Activated CD4-positive, CD25-positive, alpha-beta regulatory T cell (primary cell): ENCODE measurements around the gene ALKAL2.
"Not testable (repeated sequence)": the region's sequence is repeated elsewhere in the genome, so short reads cannot be mapped to it uniquely, and the experiment has no call there.

Source experiments
- DNase-seq, 4 experiments: peaks; one replicate each; lab custom pipeline; 2025; lab: John Stamatoyannopoulos, UW

The ALKAL2 gene

DNA sequence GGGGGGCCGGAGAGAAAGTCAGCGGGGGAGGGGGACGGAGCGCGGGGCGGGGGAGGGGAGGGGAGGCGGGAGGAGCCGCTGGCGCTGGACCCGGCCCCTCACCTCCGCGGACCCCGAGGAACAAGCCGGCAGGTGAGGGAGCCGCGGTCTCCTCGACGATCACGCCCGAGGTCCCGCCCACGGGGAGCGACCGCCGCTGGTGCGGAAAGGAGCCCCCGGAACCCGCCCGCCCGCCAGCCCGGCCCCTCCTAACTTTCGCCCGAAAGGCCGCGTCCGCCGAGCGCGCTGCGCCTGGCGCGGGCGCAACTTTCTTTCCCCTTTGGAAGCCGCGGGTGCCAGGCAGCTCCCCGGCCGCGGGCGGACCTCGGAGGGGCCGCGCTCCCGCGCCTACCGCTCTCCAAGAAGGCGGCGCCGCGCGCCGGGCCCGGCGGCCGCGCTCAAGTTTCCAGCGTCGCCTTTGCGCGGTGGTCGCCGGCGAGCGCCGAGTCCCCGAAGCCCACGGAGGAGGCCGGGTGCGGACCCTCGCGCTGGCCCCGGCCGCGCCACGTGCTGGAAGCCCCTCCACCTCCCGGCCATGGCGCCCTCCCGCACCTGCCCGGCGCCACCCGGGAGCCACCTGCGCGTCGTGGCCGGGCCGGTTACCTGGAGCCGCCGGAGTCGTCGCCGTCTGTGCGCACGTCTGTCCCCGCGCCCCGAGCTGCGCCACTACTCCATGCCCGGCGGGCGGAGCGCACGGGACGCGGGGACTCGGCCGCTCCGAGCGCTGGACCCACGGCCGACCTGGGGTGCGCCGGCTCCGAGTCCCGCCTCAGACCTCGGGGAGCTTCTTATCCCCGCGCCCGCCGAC is at the start of gene ALKAL2:
ALKAL2 (minus strand) TSS at position 181 of the 847 bp plus-strand sequence. CDS start 256 bp downstream, outside the sequence.
- DNase-seq: no peak

- not testable (repeated sequence) for DNase-seq
These were observed 49.1 kb upstream of the ALKAL2 start for GRCh38 chr2:336949-337348.

DNA sequence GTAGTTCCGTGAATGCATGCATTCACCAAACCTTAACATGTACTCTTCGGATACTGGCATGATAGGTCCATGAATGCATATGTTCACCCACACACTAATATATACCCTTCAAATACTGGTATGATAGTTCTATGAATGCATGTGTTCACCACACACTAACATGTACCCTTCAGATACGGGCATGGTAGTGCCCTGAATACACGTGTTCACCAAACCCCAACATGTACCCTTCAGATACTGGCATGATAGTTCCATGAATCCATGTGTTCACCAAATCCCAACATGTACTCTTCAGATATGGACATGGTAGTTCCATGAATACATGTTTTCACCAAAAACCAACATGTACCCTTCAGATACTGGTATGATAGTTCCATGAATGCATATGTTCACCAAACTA is 48.5 kb upstream of the ALKAL2 start:
- no peak for DNase-seq

- DNase-seq: no peak
These were observed 44.7 kb upstream of the ALKAL2 start for GRCh38 chr2:332592-332991.

GRCh38 chr2:328761-329160 is 40.9 kb upstream of the ALKAL2 start:
- no peak for DNase-seq

GRCh38 chr2:323035-323434 is 35.1 kb upstream of the ALKAL2 start:
- DNase-seq: no peak

DNA sequence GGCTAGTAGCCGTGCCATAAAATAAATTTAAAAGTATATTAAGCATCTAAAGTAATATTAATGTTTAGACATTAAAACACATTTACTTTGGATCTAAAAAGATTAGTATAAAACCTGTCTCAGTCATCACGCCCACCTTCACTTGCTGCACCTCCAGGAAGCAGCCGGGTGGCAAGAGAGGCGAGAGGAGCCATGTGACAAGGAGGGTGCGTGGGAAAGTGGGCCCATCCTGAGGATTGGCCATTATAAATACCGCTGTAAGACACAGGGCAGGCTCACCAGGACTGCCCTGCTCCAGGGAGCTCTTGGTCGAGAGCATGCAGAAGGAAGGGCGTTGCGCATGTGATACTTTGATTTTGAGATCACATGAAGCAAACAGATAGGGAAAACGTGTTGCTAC is 34.4 kb upstream of the ALKAL2 start:
- no peak for DNase-seq

GRCh38 chr2:320561-320960 is 32.7 kb upstream of the ALKAL2 start:
- no peak for DNase-seq

- DNase-seq: no peak
These were observed 31.2 kb upstream of the ALKAL2 start for GRCh38 chr2:319059-319600.

DNA sequence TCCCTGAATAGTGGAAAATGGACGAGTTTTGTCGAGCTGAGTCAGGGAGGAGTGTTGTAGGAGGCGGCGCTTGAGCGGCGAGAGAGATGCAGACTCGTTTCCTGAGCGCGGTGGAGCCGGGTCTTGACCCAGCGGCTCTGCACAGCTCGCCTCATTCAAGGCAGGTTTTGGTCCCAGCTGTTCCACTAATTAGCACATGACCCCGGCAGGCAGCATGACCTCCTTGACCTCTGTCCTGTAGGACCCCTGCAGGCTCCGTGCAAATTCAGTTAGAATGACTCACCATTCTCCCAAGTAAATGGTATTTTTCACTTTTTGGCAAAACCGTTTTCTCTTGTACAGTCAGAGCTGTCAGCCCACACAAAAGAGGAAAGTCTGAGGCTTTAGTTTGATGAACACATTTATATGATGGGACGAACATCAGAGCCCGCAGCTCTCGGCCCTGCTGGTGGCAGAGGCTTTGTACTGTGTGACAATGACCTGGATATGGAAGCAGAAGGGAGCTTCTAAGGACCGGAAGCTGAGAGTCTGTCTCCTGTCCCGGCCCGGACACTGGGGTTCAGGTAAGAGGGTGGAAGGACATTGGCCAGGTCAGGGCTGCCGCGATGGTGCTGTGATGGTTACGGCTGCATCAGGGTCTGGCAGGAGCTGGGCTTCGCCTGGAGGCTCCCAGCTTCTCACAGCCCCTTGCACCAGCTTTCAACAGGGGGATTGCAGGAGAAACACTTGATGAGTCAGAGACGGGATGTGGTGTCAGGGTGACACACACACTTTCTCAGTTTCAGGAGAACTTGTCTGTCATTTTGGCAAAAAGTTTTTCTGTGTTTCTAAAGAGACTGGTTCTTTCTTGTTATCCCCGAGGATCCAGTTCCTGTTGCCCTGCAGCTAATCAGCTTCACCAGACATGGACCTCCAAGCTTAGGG is 29.9 kb upstream of the ALKAL2 start:
- no peak for DNase-seq

- DNase-seq: no peak
These were observed 28.5 kb upstream of the ALKAL2 start for GRCh38 chr2:316381-316780.

DNA sequence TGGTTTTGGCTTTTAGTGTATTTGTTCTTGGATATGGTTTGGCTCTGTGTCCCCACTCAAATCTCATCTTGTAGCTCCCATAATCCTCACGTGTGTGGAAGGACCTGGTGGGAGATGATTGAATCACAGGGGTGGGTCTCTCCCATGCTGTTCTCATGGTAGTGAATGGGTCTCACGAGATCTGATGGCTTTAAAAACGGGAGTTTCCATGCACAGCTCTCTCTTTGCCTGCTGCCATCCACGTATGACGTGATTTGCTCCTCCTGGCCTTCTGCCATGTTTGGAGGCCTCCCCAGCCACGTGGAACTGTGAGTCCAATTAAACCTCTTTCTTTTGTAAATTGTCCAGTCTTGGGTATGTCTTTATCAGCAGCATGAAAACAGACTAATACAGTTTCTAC is 28.0 kb upstream of the ALKAL2 start:
- not testable (repeated sequence) for DNase-seq

GRCh38 chr2:314561-315336 is 26.9 kb upstream of the ALKAL2 start:
- no peak for DNase-seq

DNA sequence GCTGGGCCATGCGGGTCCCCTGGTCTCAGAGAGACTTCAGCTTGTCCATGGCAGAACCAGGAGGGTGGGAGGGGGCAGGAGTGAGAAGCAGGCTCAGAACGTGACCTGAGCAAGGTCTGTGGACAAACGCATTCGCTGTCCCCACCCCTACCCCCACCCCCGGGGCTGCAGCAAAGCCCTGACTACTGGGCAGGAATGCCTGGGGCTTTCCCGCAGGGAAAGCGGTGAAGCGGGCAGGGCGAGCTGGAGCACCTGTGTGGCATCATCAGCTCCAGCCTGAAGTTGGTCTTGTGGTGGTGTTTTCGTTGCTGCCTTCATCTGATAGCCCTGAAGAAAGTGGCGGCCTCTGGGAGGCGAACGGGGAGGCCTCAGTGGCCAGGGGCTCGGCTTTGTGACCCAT is 26.1 kb upstream of the ALKAL2 start:
- no peak for DNase-seq

GRCh38 chr2:310994-311393 is 23.1 kb upstream of the ALKAL2 start:
- no peak for DNase-seq

DNA sequence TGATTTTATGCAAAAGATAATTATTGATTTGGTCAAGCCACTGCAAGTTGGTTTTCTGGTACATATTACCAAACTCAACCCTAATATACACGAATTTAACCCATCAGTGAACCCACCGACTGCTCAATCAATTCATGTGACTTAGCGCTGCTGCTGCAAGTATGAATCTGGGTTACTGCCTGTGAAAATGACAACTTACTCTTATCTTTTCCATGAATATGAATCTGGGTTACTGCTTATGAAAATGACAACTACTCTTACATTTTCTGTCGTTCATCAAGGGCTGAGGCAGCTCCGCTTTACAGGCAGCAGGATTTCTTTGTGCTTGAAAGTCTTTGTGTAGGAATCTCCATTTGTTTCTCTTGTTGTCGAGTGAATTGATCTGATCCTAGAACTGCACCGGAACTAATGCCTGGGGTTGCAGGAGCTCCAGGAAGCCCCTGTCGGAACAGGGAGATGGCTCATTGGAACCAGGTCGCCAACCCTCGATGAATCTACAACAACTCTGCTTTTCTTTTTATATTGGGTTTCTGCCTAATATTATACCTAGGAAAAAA is 22.1 kb upstream of the ALKAL2 start:
- DNase-seq: no peak

DNA sequence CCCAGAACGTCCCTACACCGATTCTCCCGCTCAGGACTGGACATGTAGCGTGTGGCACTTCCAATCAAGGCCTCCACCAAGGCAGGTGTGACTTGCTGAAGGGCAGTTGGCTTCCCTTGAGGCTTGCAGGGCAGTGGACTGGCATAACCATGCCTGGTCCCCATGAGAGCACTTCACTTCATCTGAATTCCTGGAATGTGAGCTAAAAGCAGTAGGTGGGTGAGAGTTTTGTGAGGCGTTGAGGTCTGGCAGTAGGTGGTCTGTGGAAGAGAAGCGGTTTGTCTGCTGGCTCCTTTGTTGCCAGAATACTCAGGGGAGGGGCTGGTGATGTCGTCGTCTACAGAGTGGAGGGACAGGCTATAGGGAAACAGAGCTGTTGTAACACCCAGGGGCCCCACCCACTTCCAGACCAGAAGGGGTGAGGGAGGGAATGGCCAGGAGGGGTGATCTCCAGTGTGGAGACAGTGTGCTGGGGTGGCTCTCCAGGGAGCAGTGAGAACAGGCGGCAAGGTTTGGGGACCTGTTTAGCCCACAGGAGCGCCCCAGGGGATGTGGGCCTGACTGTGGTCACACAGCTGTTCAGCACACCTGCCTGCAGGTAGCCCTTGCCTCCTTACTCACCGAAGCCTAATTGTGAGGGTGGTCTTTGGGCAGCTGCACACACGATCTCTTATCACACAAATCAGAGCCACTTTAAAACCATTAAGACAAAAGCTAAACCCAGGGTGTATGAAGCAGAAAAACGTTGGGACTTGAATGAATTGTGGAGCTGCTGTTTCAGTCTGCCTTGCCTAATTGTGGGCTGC is 21.5 kb upstream of the ALKAL2 start:
- DNase-seq: no peak

DNA sequence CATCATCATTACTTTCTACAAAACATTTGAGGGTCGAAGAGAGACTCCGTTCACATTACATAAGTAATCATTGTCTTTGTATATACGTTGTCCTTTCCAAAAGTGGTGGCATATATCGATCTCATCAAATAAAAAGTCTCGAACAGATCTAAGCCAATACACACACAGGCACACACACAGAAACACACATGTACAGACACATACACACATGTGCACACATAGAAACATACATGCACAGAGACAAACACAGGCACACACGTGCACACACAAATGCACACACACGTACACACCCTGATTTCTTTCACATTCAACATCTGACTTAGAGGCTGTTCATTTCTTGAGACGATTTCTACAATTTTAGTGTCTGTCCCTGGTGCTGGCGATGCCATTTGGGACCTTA is 17.5 kb upstream of the ALKAL2 start:
- no peak for DNase-seq

DNA sequence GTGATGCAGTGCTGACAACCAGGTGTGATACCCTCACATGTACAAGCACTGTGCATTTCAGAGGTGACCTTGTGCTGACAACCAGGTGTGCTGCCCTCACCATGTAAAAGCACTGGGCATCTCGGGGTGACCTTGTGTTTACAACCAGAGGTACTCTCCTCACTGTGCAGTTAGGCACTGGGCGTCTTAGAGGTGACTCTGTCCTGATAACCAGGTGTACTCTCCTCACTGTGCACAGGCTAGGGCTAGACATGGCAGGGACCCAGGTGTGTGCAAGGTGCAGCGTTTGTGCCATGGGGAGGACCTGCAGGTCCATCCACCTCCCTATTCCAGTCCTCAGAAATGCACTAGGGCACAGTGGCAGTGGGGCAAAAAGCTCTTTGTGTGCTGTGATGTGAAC is 8.5 kb upstream of the ALKAL2 start:
- no peak for DNase-seq

DNA sequence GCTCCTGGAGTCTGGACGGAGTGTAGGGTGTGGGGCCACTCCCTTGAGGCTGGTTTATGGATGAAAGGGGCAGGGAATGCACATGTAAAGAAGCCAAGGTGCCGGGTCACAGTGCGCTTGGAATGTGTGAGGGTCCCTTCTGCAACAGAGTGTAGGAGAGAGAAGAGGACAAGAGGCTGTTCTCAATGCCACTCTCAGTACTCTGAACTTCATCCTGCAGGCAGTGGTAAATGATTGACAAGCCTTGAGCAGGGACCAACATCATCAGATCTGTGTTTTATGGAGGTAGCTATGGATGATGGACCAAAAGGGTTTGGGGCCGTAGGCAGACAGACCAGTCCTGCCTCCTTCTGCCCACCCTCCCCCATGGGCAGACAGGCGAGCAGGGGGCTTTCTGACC is 7.2 kb upstream of the ALKAL2 start:
- DNase-seq: no peak
